GM12872 (cell line): ENCODE results near the gene MACROD2.

Experiments
- TF ChIP-seq, protein P1 (sequence below): IDR thresholded peaks from 3 replicates; pipeline ENCODE4 v1.5.1; 2011; ENCODE audit warnings: low read depth, mild to moderate bottlenecking, low read length, moderate library complexity; ENCODE audit not compliant: insufficient read depth

Gene MACROD2

DNA sequence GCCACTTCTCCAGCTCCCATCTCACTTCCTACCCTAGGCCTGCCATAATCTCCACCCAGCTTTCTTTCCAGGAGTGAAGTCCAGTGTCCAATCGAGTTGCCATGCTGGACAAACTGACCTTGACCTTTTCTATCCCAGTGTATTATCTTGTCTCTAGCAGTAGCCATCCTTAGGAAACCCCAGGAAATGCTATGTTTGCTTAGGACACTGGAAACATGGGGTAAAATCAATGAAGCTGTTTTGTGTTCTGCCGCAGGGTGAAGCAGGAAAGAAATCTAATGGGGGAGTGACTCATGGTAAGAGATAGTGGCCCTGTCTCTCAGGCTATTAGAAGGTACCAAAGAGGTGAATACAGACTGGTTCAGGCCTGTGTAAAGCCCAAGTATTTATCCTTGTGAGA lies 1452.2 kb downstream of the MACROD2 start:
- TF ChIP-seq, protein P1, sequence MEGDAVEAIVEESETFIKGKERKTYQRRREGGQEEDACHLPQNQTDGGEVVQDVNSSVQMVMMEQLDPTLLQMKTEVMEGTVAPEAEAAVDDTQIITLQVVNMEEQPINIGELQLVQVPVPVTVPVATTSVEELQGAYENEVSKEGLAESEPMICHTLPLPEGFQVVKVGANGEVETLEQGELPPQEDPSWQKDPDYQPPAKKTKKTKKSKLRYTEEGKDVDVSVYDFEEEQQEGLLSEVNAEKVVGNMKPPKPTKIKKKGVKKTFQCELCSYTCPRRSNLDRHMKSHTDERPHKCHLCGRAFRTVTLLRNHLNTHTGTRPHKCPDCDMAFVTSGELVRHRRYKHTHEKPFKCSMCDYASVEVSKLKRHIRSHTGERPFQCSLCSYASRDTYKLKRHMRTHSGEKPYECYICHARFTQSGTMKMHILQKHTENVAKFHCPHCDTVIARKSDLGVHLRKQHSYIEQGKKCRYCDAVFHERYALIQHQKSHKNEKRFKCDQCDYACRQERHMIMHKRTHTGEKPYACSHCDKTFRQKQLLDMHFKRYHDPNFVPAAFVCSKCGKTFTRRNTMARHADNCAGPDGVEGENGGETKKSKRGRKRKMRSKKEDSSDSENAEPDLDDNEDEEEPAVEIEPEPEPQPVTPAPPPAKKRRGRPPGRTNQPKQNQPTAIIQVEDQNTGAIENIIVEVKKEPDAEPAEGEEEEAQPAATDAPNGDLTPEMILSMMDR, result no peak

DNA sequence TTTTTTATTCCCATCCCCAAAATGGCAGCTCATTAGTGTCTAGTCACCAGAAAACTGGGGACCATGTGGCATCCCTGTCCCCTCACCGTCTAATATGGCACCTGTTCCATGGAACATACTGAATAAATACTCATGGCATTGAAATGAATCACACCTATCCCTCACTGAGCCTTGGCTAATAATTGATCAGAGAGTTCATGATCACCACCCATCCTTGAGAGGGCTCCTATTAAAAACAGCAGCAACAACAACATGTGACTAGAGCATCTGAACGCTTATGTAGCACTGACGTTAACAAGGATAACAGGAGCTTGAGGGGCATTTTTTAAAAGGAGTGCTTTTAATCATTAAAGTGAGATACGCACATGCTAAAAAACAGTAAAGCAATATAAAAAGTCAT lies 1453.7 kb downstream of the MACROD2 start:
- TF ChIP-seq, protein P1, result no peak

DNA sequence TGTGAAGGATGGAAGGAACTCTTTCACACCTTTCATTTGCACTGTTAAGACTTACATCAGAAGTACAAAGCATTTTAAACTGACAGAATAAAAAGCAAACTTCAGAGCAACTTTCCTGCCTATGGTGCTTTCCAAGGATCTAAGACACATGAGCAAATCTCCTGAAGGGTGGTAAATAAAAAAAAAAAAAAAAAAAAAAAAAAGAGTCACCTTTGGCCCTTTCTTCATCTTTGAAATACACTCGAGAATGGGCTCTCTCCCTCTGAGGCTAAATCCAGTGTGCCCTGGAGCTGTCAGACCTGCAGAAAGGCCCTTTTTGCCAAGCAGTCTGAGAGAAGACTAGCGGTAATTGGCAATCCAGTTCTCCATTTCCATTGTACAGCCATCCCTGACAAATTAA lies 1455.9 kb downstream of the MACROD2 start:
- TF ChIP-seq, protein P1, result no peak

DNA sequence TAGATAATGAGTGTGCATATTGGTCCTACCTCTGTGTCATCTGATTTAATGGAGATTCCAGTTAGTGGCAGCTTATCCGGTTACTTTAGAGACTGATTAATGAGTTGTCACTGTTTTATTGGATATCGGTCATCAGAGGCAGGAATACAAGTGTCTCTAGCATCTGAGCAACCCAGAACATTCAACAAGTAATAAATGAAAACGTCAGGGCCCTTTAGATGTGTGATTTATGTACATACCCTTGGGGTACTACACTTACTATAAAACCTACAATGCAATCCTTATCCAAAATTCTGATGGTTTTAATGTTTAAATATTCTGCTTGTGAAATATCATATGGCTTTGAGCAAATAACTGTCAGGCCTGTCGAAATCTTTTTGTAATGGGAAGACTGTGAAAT lies 1460.0 kb downstream of the MACROD2 start:
- TF ChIP-seq, protein P1, result no peak

DNA sequence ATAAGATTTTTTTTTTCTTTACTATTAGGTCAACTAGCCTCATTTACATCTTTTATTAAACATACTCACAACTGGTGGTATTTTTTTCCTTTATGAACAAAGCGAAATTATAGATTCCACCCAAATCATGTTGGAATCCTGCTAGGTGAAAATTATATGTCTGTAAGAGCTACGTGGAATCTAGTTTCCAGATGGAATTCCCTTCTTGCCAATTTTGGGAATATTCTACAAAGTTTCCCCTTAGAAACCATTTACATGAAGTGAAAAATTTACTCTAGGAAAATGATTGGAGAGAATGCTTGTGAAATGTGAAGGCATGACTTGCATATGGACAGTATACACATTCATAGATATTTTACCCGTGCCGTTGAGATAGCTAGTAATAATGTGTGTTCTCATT lies 1466.6 kb downstream of the MACROD2 start:
- TF ChIP-seq, protein P1, result no peak

DNA sequence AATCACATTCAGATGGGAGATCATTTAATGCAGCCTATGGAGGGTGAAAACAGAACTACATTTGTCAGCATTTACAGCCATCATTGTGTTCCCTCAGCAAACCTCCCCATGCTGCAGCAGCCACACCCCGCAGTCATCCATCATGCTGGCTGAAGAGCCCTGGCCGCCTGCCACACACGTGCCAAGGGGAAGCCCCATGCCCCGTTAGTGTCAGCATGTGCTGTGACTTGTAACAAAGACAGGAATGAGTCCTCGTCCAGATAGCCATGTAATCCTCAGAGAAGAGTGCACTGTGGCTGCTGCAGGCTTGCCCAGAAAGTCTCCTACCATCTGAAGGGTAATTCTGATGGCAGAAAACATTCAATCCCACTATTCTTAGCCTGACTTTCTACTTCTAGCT lies 1480.2 kb downstream of the MACROD2 start:
- TF ChIP-seq, protein P1, result no peak

DNA sequence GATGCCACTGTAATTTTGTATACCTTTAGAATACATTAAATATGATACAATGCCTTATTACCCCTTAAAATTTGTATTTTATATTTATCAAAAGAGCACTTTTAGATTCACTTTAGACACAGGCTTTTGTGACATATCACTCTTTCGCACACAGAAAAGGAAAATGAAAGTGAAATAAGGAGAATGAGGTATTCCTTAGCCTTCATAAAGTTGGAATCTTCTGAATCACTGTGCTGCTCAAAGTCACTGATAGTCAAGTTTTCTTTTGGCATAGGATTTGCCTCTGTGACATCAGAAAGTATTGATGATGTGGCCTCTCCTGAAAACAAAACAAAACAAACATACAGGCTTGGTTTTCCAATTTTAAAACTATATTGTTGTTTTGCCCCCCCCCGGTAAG lies 1480.9 kb downstream of the MACROD2 start:
- TF ChIP-seq, protein P1, result no peak

DNA sequence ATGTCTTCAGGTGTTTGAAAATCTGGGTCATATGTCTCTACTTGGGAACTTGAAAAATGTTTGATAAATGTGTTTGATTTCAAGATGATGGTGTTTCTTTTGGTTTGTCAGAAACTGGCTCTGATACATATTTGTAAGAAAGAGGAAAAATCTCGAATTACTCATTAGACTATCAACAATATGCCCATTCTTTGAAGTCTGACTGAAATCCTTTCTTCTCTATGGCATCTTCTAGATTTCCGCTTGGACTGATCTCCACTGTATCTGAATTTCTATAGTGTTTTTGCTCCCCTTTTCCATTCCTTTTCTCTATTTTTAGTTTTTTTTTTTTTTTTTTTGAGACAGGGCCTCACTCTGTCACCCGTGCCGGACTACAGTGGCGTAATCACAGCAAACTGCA lies 1481.5 kb downstream of the MACROD2 start:
- TF ChIP-seq, protein P1, result no peak
